SK-N-SH treated with all-trans-retinoic acid at 6 μM for 48 hours (cell line): ENCODE results near the gene LGR5.

Source experiments
- ATAC-seq: fragments of 200-7000 bp; cut with Tn5 transposase; 3 replicates; pipeline ENCODE4 v1.9.1; 2020; ENCODE audit warnings: mild to moderate bottlenecking, moderate library complexity
- ARNTL ChIP-seq: fragments of 450-650 bp; formaldehyde crosslinking; IDR thresholded peaks from 2 replicates; pipeline ENCODE4 v1.5.0; 2020; ENCODE audit warnings: low read depth, mild to moderate bottlenecking, moderate library complexity, borderline replicate concordance
- BACH2 ChIP-seq: fragments of 250-450 bp; sonication (Bioruptor Pico); IDR thresholded peaks from 2 replicates; pipeline ENCODE4 v1.9.0; 2021; ENCODE audit warnings: mild to moderate bottlenecking, borderline replicate concordance
- CSDC2 ChIP-seq: fragments of 250-450 bp; sonication (Bioruptor Pico); IDR thresholded peaks from 2 replicates; pipeline ENCODE4 v1.5.0; 2020; ENCODE audit warnings: mild to moderate bottlenecking, moderate library complexity
- ESRRG ChIP-seq: fragments of 250-450 bp; sonication (Bioruptor Pico); IDR thresholded peaks from 2 replicates; pipeline ENCODE4 v1.6.1; 2021; ENCODE audit warnings: mild to moderate bottlenecking
- GLIS3 ChIP-seq: fragments of 250-450 bp; sonication (Bioruptor Pico); IDR thresholded peaks from 2 replicates; pipeline ENCODE4 v1.5.0; 2020; ENCODE audit warnings: mild to moderate bottlenecking, moderate library complexity
- OSR1 ChIP-seq: fragments of 250-450 bp; sonication (Bioruptor Pico); IDR thresholded peaks from 2 replicates; pipeline ENCODE4 v1.8.0; 2022; ENCODE audit warnings: moderate library complexity, mild to moderate bottlenecking, inconsistent platforms
- PPARA ChIP-seq: fragments of 250-450 bp; sonication (Bioruptor Pico); IDR thresholded peaks from 2 replicates; pipeline ENCODE4 v1.5.0; 2020; ENCODE audit warnings: mild to moderate bottlenecking, borderline replicate concordance
- RARB ChIP-seq: fragments of 250-450 bp; sonication (Bioruptor Pico); IDR thresholded peaks from 2 replicates; pipeline ENCODE4 v1.8.0; 2021; ENCODE audit warnings: mild to moderate bottlenecking, moderate library complexity
- SNAI2 ChIP-seq: fragments of 250-450 bp; sonication (Bioruptor Pico); IDR thresholded peaks from 2 replicates; pipeline ENCODE4 v1.5.0; 2020; ENCODE audit warnings: mild to moderate bottlenecking, moderate library complexity
- TCF4 ChIP-seq: fragments of 250-450 bp; sonication (Bioruptor Pico); IDR thresholded peaks from 2 replicates; pipeline ENCODE4 v1.8.0; 2021; ENCODE audit warnings: mild to moderate bottlenecking, moderate library complexity, borderline replicate concordance
- TOX ChIP-seq: fragments of 250-450 bp; sonication (Bioruptor Pico); IDR thresholded peaks from 2 replicates; pipeline ENCODE4 v1.8.0; 2021; ENCODE audit warnings: mild to moderate bottlenecking, moderate library complexity, borderline replicate concordance
- ZC3H10 ChIP-seq: fragments of 250-450 bp; sonication (Bioruptor Pico); IDR thresholded peaks from 2 replicates; pipeline ENCODE4 v1.5.1; 2021; ENCODE audit warnings: mild to moderate bottlenecking, moderate library complexity
- ZFP3 ChIP-seq: fragments of 250-450 bp; sonication (Bioruptor Pico); IDR thresholded peaks from 2 replicates; pipeline ENCODE4 v1.5.0; 2020; ENCODE audit warnings: mild to moderate bottlenecking, moderate library complexity
- ZFP30 ChIP-seq: fragments of 450-650 bp; formaldehyde crosslinking; IDR thresholded peaks from 2 replicates; pipeline ENCODE4 v1.5.0; 2022; ENCODE audit warnings: mild to moderate bottlenecking, moderate library complexity
- ZNF565 ChIP-seq: fragments of 450-650 bp; formaldehyde crosslinking; conservative IDR thresholded peaks from 2 replicates; pipeline ENCODE4 v1.5.0; 2020; ENCODE audit warnings: low read depth, mild to moderate bottlenecking, moderate library complexity
- ZNF70 ChIP-seq: fragments of 450-650 bp; formaldehyde crosslinking; IDR thresholded peaks from 2 replicates; pipeline ENCODE4 v1.5.0; 2020; ENCODE audit warnings: mild to moderate bottlenecking, moderate library complexity
- ZNF8 ChIP-seq: fragments of 450-650 bp; formaldehyde crosslinking; IDR thresholded peaks from 2 replicates; pipeline ENCODE4 v1.5.0; 2020; ENCODE audit warnings: mild to moderate bottlenecking, moderate library complexity
- TF ChIP-seq, protein P1 (sequence below): fragments of 250-450 bp; sonication (Bioruptor Pico); IDR thresholded peaks from 2 replicates; pipeline ENCODE4 v1.8.0; 2020; ENCODE audit warnings: mild to moderate bottlenecking, moderate library complexity, borderline replicate concordance
- TF ChIP-seq, protein P2 (sequence below): fragments of 250-450 bp; sonication (Bioruptor Pico); IDR thresholded peaks from 2 replicates; pipeline ENCODE4 v1.5.1; 2020; ENCODE audit warnings: low read depth, mild to moderate bottlenecking, moderate library complexity
- TF ChIP-seq, protein P3 (sequence below): fragments of 250-450 bp; sonication (Bioruptor Pico); IDR thresholded peaks from 2 replicates; pipeline ENCODE4 v1.5.0; 2020; ENCODE audit warnings: mild to moderate bottlenecking, moderate library complexity
- TF ChIP-seq, protein P4 (sequence below): fragments of 250-450 bp; sonication (Bioruptor Pico); IDR thresholded peaks from 2 replicates; pipeline ENCODE4 v1.8.0; 2021; ENCODE audit warnings: low read depth, mild to moderate bottlenecking, moderate library complexity, borderline replicate concordance

The LGR5 gene

DNA sequence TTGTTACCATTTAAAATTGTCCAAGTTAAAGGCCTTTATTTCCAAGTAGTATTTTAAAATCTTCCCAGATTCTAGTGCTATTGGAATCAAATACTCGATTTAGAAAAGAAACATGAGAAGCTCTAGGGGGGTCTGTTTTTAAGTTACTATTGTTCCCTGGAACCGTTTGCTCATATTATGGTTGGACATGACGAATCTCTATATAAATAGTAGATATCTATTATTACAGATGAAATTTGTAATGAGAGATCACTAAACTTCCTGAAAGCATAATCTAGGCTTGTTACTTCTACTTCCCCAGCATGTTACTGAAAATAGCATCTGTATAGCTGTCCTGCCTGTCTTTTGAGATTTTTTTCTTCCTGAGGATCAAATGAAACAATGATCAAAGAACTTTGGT, 70.1 kb downstream of the LGR5 start (continued):
- TF ChIP-seq, protein P1, sequence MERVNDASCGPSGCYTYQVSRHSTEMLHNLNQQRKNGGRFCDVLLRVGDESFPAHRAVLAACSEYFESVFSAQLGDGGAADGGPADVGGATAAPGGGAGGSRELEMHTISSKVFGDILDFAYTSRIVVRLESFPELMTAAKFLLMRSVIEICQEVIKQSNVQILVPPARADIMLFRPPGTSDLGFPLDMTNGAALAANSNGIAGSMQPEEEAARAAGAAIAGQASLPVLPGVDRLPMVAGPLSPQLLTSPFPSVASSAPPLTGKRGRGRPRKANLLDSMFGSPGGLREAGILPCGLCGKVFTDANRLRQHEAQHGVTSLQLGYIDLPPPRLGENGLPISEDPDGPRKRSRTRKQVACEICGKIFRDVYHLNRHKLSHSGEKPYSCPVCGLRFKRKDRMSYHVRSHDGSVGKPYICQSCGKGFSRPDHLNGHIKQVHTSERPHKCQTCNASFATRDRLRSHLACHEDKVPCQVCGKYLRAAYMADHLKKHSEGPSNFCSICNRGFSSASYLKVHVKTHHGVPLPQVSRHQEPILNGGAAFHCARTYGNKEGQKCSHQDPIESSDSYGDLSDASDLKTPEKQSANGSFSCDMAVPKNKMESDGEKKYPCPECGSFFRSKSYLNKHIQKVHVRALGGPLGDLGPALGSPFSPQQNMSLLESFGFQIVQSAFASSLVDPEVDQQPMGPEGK (CRISPR knock-in tag): no peak
- no peak for TF ChIP-seq ARNTL (CRISPR knock-in tag)

DNA sequence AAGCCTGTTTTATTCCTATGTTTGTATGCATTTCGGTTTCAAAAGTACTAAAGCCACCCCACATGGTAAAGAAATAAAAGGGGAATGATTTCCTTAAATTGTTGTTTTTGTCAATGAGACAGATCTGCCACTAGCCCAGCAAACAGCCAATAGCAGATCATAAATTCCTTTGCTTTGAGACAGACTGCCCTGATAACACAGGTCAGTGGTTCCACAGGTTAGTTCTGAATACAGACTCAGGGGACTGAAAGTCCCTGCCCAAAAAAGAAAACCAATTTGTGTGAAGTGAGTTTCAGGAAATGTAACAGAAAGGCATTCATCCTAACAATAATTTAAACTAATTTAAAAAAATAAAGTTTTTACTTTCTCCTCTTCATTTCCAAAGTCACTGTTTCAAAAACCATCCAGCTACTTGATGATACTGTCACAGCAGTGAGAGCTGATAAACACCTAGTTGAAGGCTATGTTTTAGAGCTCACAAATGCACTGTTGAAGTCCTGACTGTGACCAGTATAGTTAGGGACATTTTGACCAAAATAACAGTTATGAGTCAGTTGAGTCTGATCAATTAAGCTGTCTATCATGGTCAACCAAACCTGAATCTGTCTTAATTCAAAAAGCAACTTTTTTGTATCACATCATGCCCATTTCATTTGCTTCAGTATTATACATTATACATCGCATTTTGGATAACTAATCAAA, 77.7 kb downstream of the LGR5 start:
- no peak for TF ChIP-seq SNAI2
- TF ChIP-seq, protein P2, sequence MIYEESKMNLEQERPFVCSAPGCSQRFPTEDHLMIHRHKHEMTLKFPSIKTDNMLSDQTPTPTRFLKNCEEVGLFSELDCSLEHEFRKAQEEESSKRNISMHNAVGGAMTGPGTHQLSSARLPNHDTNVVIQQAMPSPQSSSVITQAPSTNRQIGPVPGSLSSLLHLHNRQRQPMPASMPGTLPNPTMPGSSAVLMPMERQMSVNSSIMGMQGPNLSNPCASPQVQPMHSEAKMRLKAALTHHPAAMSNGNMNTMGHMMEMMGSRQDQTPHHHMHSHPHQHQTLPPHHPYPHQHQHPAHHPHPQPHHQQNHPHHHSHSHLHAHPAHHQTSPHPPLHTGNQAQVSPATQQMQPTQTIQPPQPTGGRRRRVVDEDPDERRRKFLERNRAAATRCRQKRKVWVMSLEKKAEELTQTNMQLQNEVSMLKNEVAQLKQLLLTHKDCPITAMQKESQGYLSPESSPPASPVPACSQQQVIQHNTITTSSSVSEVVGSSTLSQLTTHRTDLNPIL (CRISPR knock-in tag): no peak
- no peak for TF ChIP-seq ZFP3 (CRISPR knock-in tag)
- no peak for TF ChIP-seq ZNF70 (CRISPR knock-in tag)
- no peak for TF ChIP-seq GLIS3 (CRISPR knock-in tag)
- TF ChIP-seq, protein P3, sequence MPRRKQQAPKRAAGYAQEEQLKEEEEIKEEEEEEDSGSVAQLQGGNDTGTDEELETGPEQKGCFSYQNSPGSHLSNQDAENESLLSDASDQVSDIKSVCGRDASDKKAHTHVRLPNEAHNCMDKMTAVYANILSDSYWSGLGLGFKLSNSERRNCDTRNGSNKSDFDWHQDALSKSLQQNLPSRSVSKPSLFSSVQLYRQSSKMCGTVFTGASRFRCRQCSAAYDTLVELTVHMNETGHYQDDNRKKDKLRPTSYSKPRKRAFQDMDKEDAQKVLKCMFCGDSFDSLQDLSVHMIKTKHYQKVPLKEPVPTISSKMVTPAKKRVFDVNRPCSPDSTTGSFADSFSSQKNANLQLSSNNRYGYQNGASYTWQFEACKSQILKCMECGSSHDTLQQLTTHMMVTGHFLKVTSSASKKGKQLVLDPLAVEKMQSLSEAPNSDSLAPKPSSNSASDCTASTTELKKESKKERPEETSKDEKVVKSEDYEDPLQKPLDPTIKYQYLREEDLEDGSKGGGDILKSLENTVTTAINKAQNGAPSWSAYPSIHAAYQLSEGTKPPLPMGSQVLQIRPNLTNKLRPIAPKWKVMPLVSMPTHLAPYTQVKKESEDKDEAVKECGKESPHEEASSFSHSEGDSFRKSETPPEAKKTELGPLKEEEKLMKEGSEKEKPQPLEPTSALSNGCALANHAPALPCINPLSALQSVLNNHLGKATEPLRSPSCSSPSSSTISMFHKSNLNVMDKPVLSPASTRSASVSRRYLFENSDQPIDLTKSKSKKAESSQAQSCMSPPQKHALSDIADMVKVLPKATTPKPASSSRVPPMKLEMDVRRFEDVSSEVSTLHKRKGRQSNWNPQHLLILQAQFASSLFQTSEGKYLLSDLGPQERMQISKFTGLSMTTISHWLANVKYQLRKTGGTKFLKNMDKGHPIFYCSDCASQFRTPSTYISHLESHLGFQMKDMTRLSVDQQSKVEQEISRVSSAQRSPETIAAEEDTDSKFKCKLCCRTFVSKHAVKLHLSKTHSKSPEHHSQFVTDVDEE: no peak
- TF ChIP-seq, protein P1 (CRISPR knock-in tag): no peak
- TF ChIP-seq, protein P4, sequence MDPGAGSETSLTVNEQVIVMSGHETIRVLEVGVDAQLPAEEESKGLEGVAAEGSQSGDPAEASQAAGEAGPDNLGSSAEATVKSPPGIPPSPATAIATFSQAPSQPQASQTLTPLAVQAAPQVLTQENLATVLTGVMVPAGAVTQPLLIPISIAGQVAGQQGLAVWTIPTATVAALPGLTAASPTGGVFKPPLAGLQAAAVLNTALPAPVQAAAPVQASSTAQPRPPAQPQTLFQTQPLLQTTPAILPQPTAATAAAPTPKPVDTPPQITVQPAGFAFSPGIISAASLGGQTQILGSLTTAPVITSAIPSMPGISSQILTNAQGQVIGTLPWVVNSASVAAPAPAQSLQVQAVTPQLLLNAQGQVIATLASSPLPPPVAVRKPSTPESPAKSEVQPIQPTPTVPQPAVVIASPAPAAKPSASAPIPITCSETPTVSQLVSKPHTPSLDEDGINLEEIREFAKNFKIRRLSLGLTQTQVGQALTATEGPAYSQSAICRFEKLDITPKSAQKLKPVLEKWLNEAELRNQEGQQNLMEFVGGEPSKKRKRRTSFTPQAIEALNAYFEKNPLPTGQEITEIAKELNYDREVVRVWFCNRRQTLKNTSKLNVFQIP (CRISPR knock-in tag): no peak
- no peak for TF ChIP-seq CSDC2 (CRISPR knock-in tag)
- no peak for TF ChIP-seq ZFP30 (CRISPR knock-in tag)
- no peak for TF ChIP-seq OSR1 (CRISPR knock-in tag)
- TF ChIP-seq ZNF8: no peak
- TF ChIP-seq ZNF565 (CRISPR knock-in tag): no peak
- TF ChIP-seq TCF4: no peak
- TF ChIP-seq PPARA: no peak
- TF ChIP-seq TOX (CRISPR knock-in tag): no peak
- no peak for TF ChIP-seq ESRRG (CRISPR knock-in tag)
- no peak for TF ChIP-seq ARNTL (CRISPR knock-in tag)
- TF ChIP-seq BACH2 (CRISPR knock-in tag): no peak
- no peak for ATAC-seq

DNA sequence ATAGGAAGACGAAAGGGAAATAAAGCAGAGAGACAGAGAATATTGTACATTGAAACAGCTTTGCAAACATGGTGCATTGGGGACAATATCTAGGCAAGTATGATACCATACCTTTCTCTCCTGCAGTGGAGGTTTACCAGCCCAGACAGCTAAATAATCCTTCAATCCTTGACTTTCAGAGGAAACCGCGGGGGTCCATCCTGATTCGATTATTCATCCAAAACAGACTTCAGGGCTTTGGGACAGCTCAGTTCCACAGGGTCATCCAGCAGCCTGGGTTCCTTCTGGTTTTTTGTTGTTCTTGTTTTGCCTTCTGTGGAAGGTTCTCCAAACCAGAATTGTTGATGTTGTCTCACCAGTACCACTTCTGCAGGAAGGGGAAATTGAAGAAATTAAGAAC, 81.5 kb downstream of the LGR5 start:
- ATAC-seq: no peak
- TF ChIP-seq RARB (CRISPR knock-in tag) (no peak), ZNF565 (CRISPR knock-in tag) (no peak), SNAI2 (no peak), GLIS3 (CRISPR knock-in tag) (no peak), ZC3H10 (CRISPR knock-in tag) (no peak), OSR1 (CRISPR knock-in tag) (no peak), ARNTL (CRISPR knock-in tag) (no peak), TOX (CRISPR knock-in tag) (no peak), TCF4 (no peak), BACH2 (CRISPR knock-in tag) (no peak), ESRRG (CRISPR knock-in tag) (no peak), ZNF8 (no peak), PPARA (no peak)
- TF ChIP-seq, protein P4 (CRISPR knock-in tag): no peak
- TF ChIP-seq, protein P3: no peak
